Smooth muscle cell (in vitro differentiated cells): ENCODE data around the gene PRC1. TPM values are rescaled to one million over a fixed set of nuclear protein-coding genes. Genes with fewer than 3 reads are reported as not detected.

ENCODE experiments used
- DNase-seq: peaks from one replicate; lab custom pipeline; 2025; ENCODE audit not compliant: unreplicated experiment; lab: John Stamatoyannopoulos, UW
- H2AFZ ChIP-seq: fragments of 200-600 bp; sonication (generic); 2 replicates; pipeline ENCODE4 v1.6.0; 2016; ENCODE audit warnings: antibody characterized with exemption, low read depth, mild to moderate bottlenecking
- H3F3A ChIP-seq: fragments of 200-600 bp; sonication (generic); 2 replicates; pipeline ENCODE4 v1.6.0; 2017; ENCODE audit warnings: antibody characterized with exemption, low read depth
- H3K27ac ChIP-seq: fragments of 200-600 bp; sonication (generic); 2 replicates; pipeline ENCODE4 v1.5.1; 2016; ENCODE audit warnings: low read depth, mild to moderate bottlenecking
- H3K27me3 ChIP-seq: fragments of 200-600 bp; sonication (generic); 2 replicates; pipeline ENCODE4 v1.6.1; 2016; ENCODE audit warnings: low read depth, mild to moderate bottlenecking
- H3K36me3 ChIP-seq: fragments of 200-600 bp; sonication (generic); 2 replicates; pipeline ENCODE4 v1.5.1; 2016; ENCODE audit warnings: low read depth
- H3K4me1 ChIP-seq: fragments of 200-600 bp; sonication (generic); 2 replicates; pipeline ENCODE4 v1.5.1; 2016; ENCODE audit warnings: low read depth
- H3K4me2 ChIP-seq: fragments of 200-600 bp; sonication (generic); 2 replicates; pipeline ENCODE4 v1.6.0; 2016; ENCODE audit warnings: mild to moderate bottlenecking
- H3K4me3 ChIP-seq: fragments of 200-600 bp; sonication (generic); 2 replicates; pipeline ENCODE4 v1.5.1; 2016; ENCODE audit warnings: mild to moderate bottlenecking
- H3K79me2 ChIP-seq: fragments of 200-600 bp; sonication (generic); 2 replicates; pipeline ENCODE4 v1.6.0; 2016; ENCODE audit warnings: low read depth, mild to moderate bottlenecking
- H3K9ac ChIP-seq: fragments of 200-600 bp; sonication (generic); 2 replicates; pipeline ENCODE4 v1.6.0; 2016; ENCODE audit warnings: low read depth
- H3K9me3 ChIP-seq: fragments of 200-600 bp; sonication (generic); replicated peaks from 2 replicates; pipeline ENCODE4 v1.5.1; 2016; ENCODE audit warnings: low read depth
- H4K20me1 ChIP-seq: fragments of 200-600 bp; sonication (generic); 2 replicates; pipeline ENCODE4 v1.6.0; 2016; ENCODE audit warnings: low read depth
- WGBS: methylation state at CpG from one replicate; pipeline ENCODE4 v1.1.7; 2016; ENCODE audit warnings: low lambda C conversion rate; 5-methylcytosine and 5-hydroxymethylcytosine counted together
- polyA plus RNA-seq: library from polyadenylated mRNA; unstranded; fragments of >200 nt; fragmentation: Nextera tagmentation; extraction: Ambion mirVana; gene quantifications from 2 replicates; pipeline ENCODE4 v1.2.1, GENCODE V29; 2016
- total RNA-seq: library from RNA; depleted of rRNA; stranded (reverse); fragments of >200 nt; gene quantifications from 2 replicates; pipeline ENCODE4 v1.2.3, GENCODE V29; 2014
- TF ChIP-seq, protein P1 (sequence below): fragments of 200-600 bp; sonication (generic); IDR thresholded peaks from 2 replicates; pipeline ENCODE4 v1.5.1; 2017; ENCODE audit warnings: borderline replicate concordance, mild to moderate bottlenecking, antibody characterized with exemption; ENCODE audit not compliant: insufficient read depth, poor library complexity, severe bottlenecking

PRC1 gene
- total and polyA plus RNA-seq, 2 experiments from 2014 or later, result 20.4 to 32.3 TPM

DNA sequence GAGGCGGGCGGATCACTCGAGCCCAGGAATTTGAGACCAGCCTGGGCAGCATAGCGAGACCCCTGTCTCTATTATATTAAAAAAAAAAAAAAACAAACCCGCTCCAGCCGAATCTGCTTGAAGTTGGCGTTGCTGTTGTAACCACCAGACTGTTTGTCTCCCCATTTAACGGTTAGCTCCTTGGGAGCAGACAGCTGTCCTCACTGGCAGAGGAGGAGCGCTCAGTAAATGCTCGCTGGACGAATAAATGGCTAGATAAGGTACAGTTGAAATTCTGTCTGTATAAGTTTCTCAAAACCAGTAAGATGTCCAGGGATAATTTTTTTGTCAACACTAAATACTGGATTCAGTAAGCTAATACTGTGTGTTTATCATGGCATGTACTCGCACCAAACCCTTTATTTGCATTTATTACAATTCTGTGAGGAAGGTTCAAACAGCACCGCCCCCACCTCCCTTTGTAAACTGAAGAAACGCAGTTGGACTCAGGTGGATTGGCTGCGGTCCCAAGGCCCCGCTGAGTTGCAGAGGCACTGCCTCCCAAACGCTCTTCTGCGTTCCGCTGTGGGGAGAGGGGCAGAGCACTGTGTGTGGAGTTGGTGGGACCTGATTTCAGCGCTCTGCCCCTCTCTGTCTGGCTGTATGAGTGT lies 38.6 kb downstream of the PRC1 start:
- Histone ChIP-seq H3K79me2 (no peaks in the 10 kb centered on the region), H3K27ac (no peak overlapping the region), H3F3A (peaks cover 5% of the 10 kb centered on the region), H3K4me2 (peak overlapping the region; percentile 94), H2AFZ (no peak overlapping the region), H3K27me3 (no peaks in the 10 kb centered on the region), H3K36me3 (no peaks in the 10 kb centered on the region), H4K20me1 (peaks cover 9% of the 10 kb centered on the region), H3K9me3 (no peaks in the 10 kb centered on the region), H3K9ac (peak overlapping the region; percentile 88), H3K4me1 (peaks cover 17% of the 10 kb centered on the region), H3K4me3 (peak overlapping the region; percentile 72)
- 60% methylated on average over 20 of the region's 20 CpGs for WGBS
- TF ChIP-seq, protein P1, sequence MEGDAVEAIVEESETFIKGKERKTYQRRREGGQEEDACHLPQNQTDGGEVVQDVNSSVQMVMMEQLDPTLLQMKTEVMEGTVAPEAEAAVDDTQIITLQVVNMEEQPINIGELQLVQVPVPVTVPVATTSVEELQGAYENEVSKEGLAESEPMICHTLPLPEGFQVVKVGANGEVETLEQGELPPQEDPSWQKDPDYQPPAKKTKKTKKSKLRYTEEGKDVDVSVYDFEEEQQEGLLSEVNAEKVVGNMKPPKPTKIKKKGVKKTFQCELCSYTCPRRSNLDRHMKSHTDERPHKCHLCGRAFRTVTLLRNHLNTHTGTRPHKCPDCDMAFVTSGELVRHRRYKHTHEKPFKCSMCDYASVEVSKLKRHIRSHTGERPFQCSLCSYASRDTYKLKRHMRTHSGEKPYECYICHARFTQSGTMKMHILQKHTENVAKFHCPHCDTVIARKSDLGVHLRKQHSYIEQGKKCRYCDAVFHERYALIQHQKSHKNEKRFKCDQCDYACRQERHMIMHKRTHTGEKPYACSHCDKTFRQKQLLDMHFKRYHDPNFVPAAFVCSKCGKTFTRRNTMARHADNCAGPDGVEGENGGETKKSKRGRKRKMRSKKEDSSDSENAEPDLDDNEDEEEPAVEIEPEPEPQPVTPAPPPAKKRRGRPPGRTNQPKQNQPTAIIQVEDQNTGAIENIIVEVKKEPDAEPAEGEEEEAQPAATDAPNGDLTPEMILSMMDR, result no peak
- no peak for DNase-seq

DNA sequence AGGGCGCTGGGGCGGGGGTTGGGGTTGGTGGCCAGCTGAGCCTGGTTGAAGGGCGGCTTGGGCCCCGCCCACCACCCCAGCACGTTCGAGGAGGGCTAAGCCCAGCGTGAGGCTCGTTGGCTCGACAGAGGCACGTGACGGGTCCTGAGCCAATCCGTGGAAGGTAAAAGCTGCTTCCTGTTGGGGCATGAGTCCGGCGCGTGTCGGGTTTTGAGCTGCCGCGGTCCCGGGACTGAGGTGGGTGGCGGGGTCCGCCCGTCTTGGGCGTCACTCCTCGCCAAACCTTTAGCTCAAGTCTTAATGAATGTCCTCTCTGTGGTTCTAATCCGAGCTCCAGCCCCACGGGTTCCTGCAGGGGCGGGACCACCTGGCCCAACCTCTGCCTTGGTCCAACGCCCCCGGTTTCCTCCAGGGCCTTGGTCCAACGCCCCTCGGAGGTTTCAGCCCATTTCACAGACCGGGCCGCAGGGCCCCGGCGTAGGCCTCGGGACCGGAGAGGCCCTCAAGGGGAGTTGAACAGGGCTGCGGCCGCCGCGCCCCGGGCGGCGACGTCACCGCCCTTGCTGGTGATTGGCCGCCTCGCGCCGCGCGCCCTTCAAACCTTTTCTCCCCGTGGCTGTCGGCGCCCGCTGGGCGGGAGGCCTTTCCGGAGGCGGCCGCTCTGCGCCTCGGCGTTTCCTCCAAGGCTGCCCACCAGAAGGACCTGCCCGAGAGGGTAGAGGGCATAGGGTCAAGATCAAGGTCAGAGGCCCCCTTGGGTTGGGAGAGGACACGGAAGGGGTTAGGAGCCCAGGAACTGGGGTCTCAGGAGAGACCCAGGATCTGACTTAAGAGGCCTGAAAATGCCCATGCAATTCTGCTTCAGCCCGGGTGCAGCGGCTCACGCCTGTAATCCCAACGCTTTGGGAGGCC lies 39.4 kb downstream of the PRC1 start, which contains the start of gene RCCD1:
Gene RCCD1 (plus strand): TSS at position 173 of the 912 bp plus-strand sequence. CDS start 1,851 bp downstream, outside the sequence.
- peak; percentile 73 for DNase-seq
- Histone ChIP-seq H3K36me3 (no peaks in the 10 kb centered on the region), H3F3A (peaks cover 5% of the 10 kb centered on the region), H3K27me3 (no peaks in the 10 kb centered on the region), H3K9me3 (no peaks in the 10 kb centered on the region), H3K4me2 (peak within 1 kb of the TSS; percentile 94), H3K27ac (peak within 1 kb of the TSS; percentile 79), H3K4me3 (peak within 1 kb of the TSS; percentile 72), H2AFZ (peak within 1 kb of the TSS; percentile 89), H3K9ac (peak within 1 kb of the TSS; percentile 88), H3K4me1 (peaks cover 17% of the 10 kb centered on the region), H3K79me2 (no peaks in the 10 kb centered on the region), H4K20me1 (peaks cover 9% of the 10 kb centered on the region)
- TF ChIP-seq, protein P1, result no peak
- 2% methylated on average over 65 of the region's 69 CpGs for WGBS

DNA sequence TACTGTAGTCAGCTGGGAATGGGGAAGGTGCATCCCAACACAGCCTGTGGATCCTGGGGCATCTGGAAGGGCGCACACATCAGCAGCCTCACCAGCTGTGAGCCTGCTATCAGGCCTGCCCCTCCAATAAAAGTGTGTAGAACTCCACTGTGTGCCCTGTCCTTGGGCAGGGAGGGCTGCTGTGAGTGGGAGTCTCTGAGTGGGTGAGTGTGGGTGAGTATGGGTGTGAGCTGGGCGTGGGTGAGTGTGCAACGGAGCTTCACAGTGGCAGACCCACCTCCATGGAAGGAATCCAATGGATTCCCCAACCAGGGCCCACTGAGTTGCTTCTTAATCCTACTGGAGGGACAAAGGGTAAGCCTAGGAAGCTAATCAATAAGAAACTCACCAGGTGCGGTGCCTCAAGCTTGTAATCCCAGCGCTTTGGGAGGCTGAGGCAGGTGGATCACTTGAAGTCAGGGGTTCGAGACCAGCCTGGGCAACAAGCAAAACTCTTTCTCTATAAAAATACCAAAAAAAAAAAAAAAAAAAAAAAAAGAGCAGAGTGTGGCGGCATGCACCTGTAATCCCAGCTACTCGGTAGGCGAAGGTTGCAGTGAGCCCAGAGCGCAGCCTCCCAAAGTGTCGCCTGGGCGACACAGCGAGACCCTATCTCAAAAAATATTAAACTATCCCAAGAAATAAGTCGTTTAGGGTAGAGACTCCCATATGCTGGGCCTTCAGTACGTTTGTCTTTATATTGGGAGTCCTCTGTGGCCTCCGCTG lies 40.2 kb downstream of the PRC1 start:
- Histone ChIP-seq H3F3A (peaks cover 5% of the 10 kb centered on the region), H3K27me3 (no peaks in the 10 kb centered on the region), H3K27ac (peak overlapping the region; percentile 79), H3K4me2 (peak overlapping the region; percentile 94), H3K9me3 (no peaks in the 10 kb centered on the region), H4K20me1 (peaks cover 9% of the 10 kb centered on the region), H3K4me1 (peaks cover 17% of the 10 kb centered on the region), H3K9ac (no peak overlapping the region), H3K4me3 (peak overlapping the region; percentile 72), H3K79me2 (no peaks in the 10 kb centered on the region), H2AFZ (no peak overlapping the region), H3K36me3 (no peaks in the 10 kb centered on the region)
- no peak for DNase-seq
- TF ChIP-seq, protein P1, result no peak
- WGBS, result 73% methylated on average over 16 of the region's 16 CpGs
